PC-9 (cell line): ENCODE measurements around the gene SEC24D. TPM values are rescaled to one million over a fixed set of nuclear protein-coding genes. Genes with fewer than 3 reads are reported as not detected.
A peak's percentile ranks its signal among the peaks of the same experiment; 100 is the strongest.

Source experiments
- BruUV-seq: library from RNA; stranded (reverse); fragments of 400-500 nt; replicated peaks from 2 replicates; lab custom pipeline; 2021; lab: Mats Ljungman, UMichigan
- CTCF ChIA-PET: fragments of 300-600 bp; sonication (Branson Sonifier 250); formaldehyde crosslinking; loops from one replicate; lab custom pipeline; 2022; ENCODE audit warnings: antibody characterized with exemption; lab: Charles Lee
- POLR2A ChIA-PET: fragments of 300-600 bp; sonication (Branson Sonifier 250); formaldehyde crosslinking; loops from one replicate; lab custom pipeline; 2022; ENCODE audit warnings: antibody characterized with exemption; ENCODE audit not compliant: unreplicated experiment; lab: Charles Lee
- DNase-seq, 2 experiments: peaks; one replicate each; pipeline versions ENCODE4 v3.0.0 to v3.0.0-alpha.2; 2015 to 2022; ENCODE audit warnings: mixed read lengths in 1 of 2
- H2AFZ ChIP-seq: fragments of 200-600 bp; sonication (generic); 2 replicates; pipeline ENCODE4 v1.8.1; 2017; ENCODE audit warnings: antibody characterized with exemption
- H3F3A ChIP-seq: fragments of 200-600 bp; sonication (generic); 2 replicates; pipeline ENCODE4 v1.8.1; 2017; ENCODE audit warnings: antibody characterized with exemption, mild to moderate bottlenecking, low read depth; ENCODE audit not compliant: insufficient read depth
- H3K27ac ChIP-seq: fragments of 200-600 bp; sonication (generic); 2 replicates; pipeline ENCODE4 v1.6.1; 2016; ENCODE audit warnings: mixed run types
- H3K27me3 ChIP-seq: fragments of 200-600 bp; sonication (generic); 2 replicates; pipeline ENCODE4 v1.6.1; 2016; ENCODE audit warnings: low read depth, mixed run types; ENCODE audit not compliant: insufficient read depth
- H3K36me3 ChIP-seq: fragments of 200-600 bp; sonication (generic); 2 replicates; pipeline ENCODE4 v1.6.1; 2016; ENCODE audit warnings: low read depth, mixed run types
- H3K4me1 ChIP-seq: fragments of 200-600 bp; sonication (generic); replicated peaks from 2 replicates; pipeline ENCODE4 v1.6.1; 2016; ENCODE audit warnings: mixed run types; ENCODE audit not compliant: insufficient read depth
- H3K4me2 ChIP-seq: fragments of 200-600 bp; sonication (generic); 2 replicates; pipeline ENCODE4 v1.6.1; 2017; ENCODE audit warnings: mixed run types
- H3K4me3 ChIP-seq: fragments of 200-600 bp; sonication (generic); 2 replicates; pipeline ENCODE4 v1.6.1; 2016; ENCODE audit warnings: mixed run types
- H3K79me2 ChIP-seq: fragments of 200-600 bp; sonication (generic); 2 replicates; pipeline ENCODE4 v1.6.1; 2017; ENCODE audit warnings: low read depth, mixed run types
- H3K9me2 ChIP-seq: fragments of 200-600 bp; sonication (generic); 2 replicates; pipeline ENCODE4 v1.8.1; 2017; ENCODE audit warnings: mild to moderate bottlenecking; ENCODE audit not compliant: insufficient read depth
- H3K9me3 ChIP-seq: fragments of 200-600 bp; sonication (generic); 2 replicates; pipeline ENCODE4 v1.8.1; 2016; ENCODE audit warnings: low read depth; ENCODE audit not compliant: insufficient read depth
- H4K20me1 ChIP-seq: fragments of 200-600 bp; sonication (generic); 2 replicates; pipeline ENCODE4 v1.8.1; 2017; ENCODE audit not compliant: insufficient read depth
- CTCF ChIP-seq: fragments of 200-600 bp; sonication (generic); conservative IDR thresholded peaks from 2 replicates; pipeline ENCODE4 v1.6.1; 2017; ENCODE audit warnings: mixed run types, antibody characterized with exemption, mild to moderate bottlenecking, moderate library complexity
- EZH2 ChIP-seq: fragments of 200-600 bp; sonication (generic); IDR thresholded peaks from 2 replicates; pipeline ENCODE4 v1.8.0; 2017; ENCODE audit warnings: antibody characterized with exemption, low read depth
- intact Hi-C: fragments of 100-400 bp; cut with micrococcal nuclease; formaldehyde crosslinking; loops from one replicate; pipeline ENCODE4 v1.10.0; 2022; ENCODE audit not compliant: unreplicated experiment
- total RNA-seq: library from RNA; stranded (reverse); gene quantifications from 2 replicates; pipeline ENCODE4 v1.2.3, GENCODE V29; 2021

SEC24D gene
- total RNA-seq, 1 experiment from 2014 or later, result 17.3 TPM

- no peaks in the 10 kb centered on the region for H3K9me3 ChIP-seq
- no peaks in the 10 kb centered on the region for H3K9me2 ChIP-seq
- no TSS peak for BruUV-seq
- no peak overlapping the region for H3K4me3 ChIP-seq
- H3K4me2 ChIP-seq, result no peak overlapping the region
- peaks cover 9% of the 10 kb centered on the region; the same call in 1 of the 2 replicates for H3K4me1 ChIP-seq
- POLR2A ChIA-PET, result interaction anchor here (0.7 kb wide), 1 partner anchor 1291 kb away, joined by 4 read pairs; the partner anchor contains the start of gene MAD2L1
- H3K27ac ChIP-seq, result no peak overlapping the region
- no peak overlapping the region for H2AFZ ChIP-seq
- TF ChIP-seq EZH2, result no peak
- TF ChIP-seq CTCF, result no peak
- H3K27me3 ChIP-seq, result no peaks in the 10 kb centered on the region
- DNase-seq, result no peak
- CTCF ChIA-PET, result no interaction called here
- 0 out of 2 replicates have a peak, but pooled peaks cover 3% of the 10 kb centered on the region for H3F3A ChIP-seq
- no peaks in the 10 kb centered on the region for H3K36me3 ChIP-seq
- intact Hi-C loops, result no loop called here
- H3K79me2 ChIP-seq, result no peaks in the 10 kb centered on the region
- no peaks in the 10 kb centered on the region for H4K20me1 ChIP-seq
Observed at GRCh38 chr4:118776157-118776954, 59.6 kb downstream of the SEC24D start.

GRCh38 chr4:118775405-118775804 lies 60.5 kb downstream of the SEC24D start:
- intact Hi-C loops, result loop anchor here (2.0 kb wide), 1 partner anchor 115 kb away; no protein-coding TSS in a partner anchor
- no peaks in the 10 kb centered on the region for H4K20me1 ChIP-seq
- TF ChIP-seq CTCF (no peak), EZH2 (no peak)
- no peak overlapping the region for H2AFZ ChIP-seq
- no peak overlapping the region for H3K4me3 ChIP-seq
- DNase-seq, result no peak
- H3K79me2 ChIP-seq, result no peaks in the 10 kb centered on the region
- H3K36me3 ChIP-seq, result no peaks in the 10 kb centered on the region
- H3K4me1 ChIP-seq, result peaks cover 9% of the 10 kb centered on the region; the same call in 1 of the 2 replicates
- 0 out of 2 replicates have a peak, but pooled peaks cover 3% of the 10 kb centered on the region for H3F3A ChIP-seq
- no TSS peak for BruUV-seq
- H3K9me2 ChIP-seq, result no peaks in the 10 kb centered on the region
- ChIA-PET CTCF (interaction anchor here (0.6 to 0.7 kb wide), 2 partner anchors 17 to 194 kb away, joined by 4 to 10 read pairs; no protein-coding TSS in a partner anchor), POLR2A (no interaction called here)
- no peaks in the 10 kb centered on the region for H3K27me3 ChIP-seq
- no peak overlapping the region for H3K27ac ChIP-seq
- H3K4me2 ChIP-seq, result no peak overlapping the region
- no peaks in the 10 kb centered on the region for H3K9me3 ChIP-seq

- POLR2A ChIA-PET, result no interaction called here
- CTCF ChIA-PET, result interaction anchor here (0.6 to 0.7 kb wide), 2 partner anchors 17 to 194 kb away, joined by 4 to 10 read pairs; no protein-coding TSS in a partner anchor
- peak in 1 of 2 experiments; percentile 42 for DNase-seq
- Histone ChIP-seq H3K9me2 (no peaks in the 10 kb centered on the region), H3K4me1 (peaks cover 9% of the 10 kb centered on the region; the same call in 1 of the 2 replicates), H3K27ac (no peak overlapping the region), H3K9me3 (no peaks in the 10 kb centered on the region), H4K20me1 (no peaks in the 10 kb centered on the region), H3K4me3 (no peak overlapping the region), H3K36me3 (no peaks in the 10 kb centered on the region), H2AFZ (no peak overlapping the region), H3K79me2 (no peaks in the 10 kb centered on the region), H3K4me2 (no peak overlapping the region), H3K27me3 (no peaks in the 10 kb centered on the region), H3F3A (0 out of 2 replicates have a peak, but pooled peaks cover 3% of the 10 kb centered on the region)
- intact Hi-C loops, result loop anchor here (2.0 kb wide), 1 partner anchor 116 kb away; no protein-coding TSS in a partner anchor
- no TSS peak for BruUV-seq
- TF ChIP-seq CTCF (no peak), EZH2 (no peak)
Observed at GRCh38 chr4:118774989-118775388, 60.9 kb downstream of the SEC24D start.
